Karpas-422 (cell line): Measurements from ENCODE around the gene ADAM8. TPM values are rescaled to one million over a fixed set of nuclear protein-coding genes. Genes with fewer than 3 reads are reported as not detected.

ENCODE experiments used
- DNase-seq: peaks from one replicate; pipeline ENCODE4 v3.0.0-alpha.2; 2015
- H2AFZ ChIP-seq: fragments of 200-600 bp; sonication (generic); 2 replicates; pipeline ENCODE4 v1.6.1; 2014; ENCODE audit warnings: antibody characterized with exemption, low read length, mixed read lengths
- H3K27ac ChIP-seq: fragments of 200-600 bp; sonication (generic); 2 replicates; pipeline ENCODE4 v1.5.1; 2014; ENCODE audit warnings: mild to moderate bottlenecking, low read length, moderate library complexity
- H3K27me3 ChIP-seq: fragments of 200-600 bp; sonication (generic); 2 replicates; pipeline ENCODE4 v1.6.1; 2014; ENCODE audit warnings: low read length, mixed read lengths
- H3K36me3 ChIP-seq: fragments of 200-600 bp; sonication (generic); 2 replicates; pipeline ENCODE4 v1.6.1; 2014; ENCODE audit warnings: low read length, mixed read lengths; ENCODE audit not compliant: insufficient read depth
- H3K4me1 ChIP-seq: fragments of 200-600 bp; sonication (generic); 2 replicates; pipeline ENCODE4 v1.6.1; 2014; ENCODE audit warnings: mild to moderate bottlenecking, low read length, mixed read lengths
- H3K4me2 ChIP-seq: fragments of 200-600 bp; sonication (generic); 2 replicates; pipeline ENCODE4 v1.6.1; 2014; ENCODE audit warnings: low read length, low read depth, mild to moderate bottlenecking; ENCODE audit not compliant: poor library complexity, severe bottlenecking
- H3K4me3 ChIP-seq: fragments of 200-600 bp; sonication (generic); 2 replicates; pipeline ENCODE4 v1.5.1; 2014; ENCODE audit warnings: mild to moderate bottlenecking, antibody characterized with exemption, low read length, mixed read lengths
- H3K79me2 ChIP-seq: fragments of 200-600 bp; sonication (generic); 2 replicates; pipeline ENCODE4 v1.6.1; 2014; ENCODE audit warnings: mild to moderate bottlenecking, low read length, mixed read lengths
- H3K9ac ChIP-seq: fragments of 200-600 bp; sonication (generic); 2 replicates; pipeline ENCODE4 v1.6.0; 2014; ENCODE audit warnings: low read length
- H3K9me2 ChIP-seq: fragments of 200-600 bp; sonication (generic), shearing (Covaris generic); replicated peaks from 2 replicates; pipeline ENCODE4 v1.6.0; 2014; ENCODE audit warnings: mild to moderate bottlenecking, low read length, moderate library complexity; ENCODE audit not compliant: insufficient read depth
- H3K9me3 ChIP-seq: fragments of 300-700, 200-600 bp; sonication (generic); 2 replicates; pipeline ENCODE4 v1.6.1; 2014; ENCODE audit warnings: low read length, mixed read lengths
- H4K20me1 ChIP-seq: fragments of 200-600 bp; sonication (generic); 2 replicates; pipeline ENCODE4 v1.6.1; 2014; ENCODE audit warnings: mild to moderate bottlenecking, antibody characterized with exemption, low read length, low read depth; ENCODE audit not compliant: insufficient read depth
- total RNA-seq: library from RNA; depleted of rRNA; stranded (reverse); fragments of >200 nt; shearing (Covaris generic); gene quantifications from 2 replicates; pipeline ENCODE4 v1.2.3, GENCODE V29; 2014; ENCODE audit warnings: low replicate concordance

Gene ADAM8
- total RNA-seq, 1 experiment from 2014 or later, result 0.71 TPM

- H3K9me2 ChIP-seq, result no peaks in the 10 kb centered on the region
- H3K4me1 ChIP-seq, result peaks cover 18% of the 10 kb centered on the region
- no peak overlapping the region for H3K4me3 ChIP-seq
- H3K9ac ChIP-seq, result no peak overlapping the region
- H3K27ac ChIP-seq, result no peak overlapping the region
- peaks cover 16% of the 10 kb centered on the region for H3K36me3 ChIP-seq
- H3K9me3 ChIP-seq, result no peaks in the 10 kb centered on the region
- peaks cover 24% of the 10 kb centered on the region for H3K79me2 ChIP-seq
- H2AFZ ChIP-seq, result no peak overlapping the region
- peaks cover 23% of the 10 kb centered on the region; the same call in 1 of the 2 replicates for H4K20me1 ChIP-seq
- no peak overlapping the region for H3K4me2 ChIP-seq
- no peak for DNase-seq
- no peaks in the 10 kb centered on the region for H3K27me3 ChIP-seq
Measured at GRCh38 chr10:133311570-133311969, 34.9 kb upstream of the ADAM8 start.

- Histone ChIP-seq H3K9me2 (no peaks in the 10 kb centered on the region), H3K4me2 (no peak overlapping the region), H3K9ac (no peak overlapping the region), H3K79me2 (peaks cover 31% of the 10 kb centered on the region), H3K4me3 (no peak overlapping the region), H3K36me3 (peaks cover 16% of the 10 kb centered on the region), H3K4me1 (peaks cover 18% of the 10 kb centered on the region), H2AFZ (no peak overlapping the region), H4K20me1 (peaks cover 23% of the 10 kb centered on the region; the same call in 1 of the 2 replicates), H3K9me3 (no peaks in the 10 kb centered on the region), H3K27ac (no peak overlapping the region), H3K27me3 (no peaks in the 10 kb centered on the region)
- no peak for DNase-seq
Measured at GRCh38 chr10:133310789-133311188, 34.1 kb upstream of the ADAM8 start.

- Histone ChIP-seq H3K36me3 (peaks cover 16% of the 10 kb centered on the region), H3K27me3 (no peaks in the 10 kb centered on the region), H3K9me2 (no peaks in the 10 kb centered on the region), H3K4me1 (peaks cover 18% of the 10 kb centered on the region), H3K9me3 (no peaks in the 10 kb centered on the region), H2AFZ (no peak overlapping the region), H3K27ac (no peak overlapping the region), H3K4me3 (no peak overlapping the region), H3K9ac (no peak overlapping the region), H4K20me1 (peaks cover 25% of the 10 kb centered on the region; the same call in 1 of the 2 replicates), H3K79me2 (peaks cover 35% of the 10 kb centered on the region), H3K4me2 (no peak overlapping the region)
- no peak for DNase-seq
Measured at GRCh38 chr10:133310399-133310755, 33.7 kb upstream of the ADAM8 start.

GRCh38 chr10:133309720-133310398 is 33.2 kb upstream of the ADAM8 start:
- Histone ChIP-seq H3K9me3 (no peaks in the 10 kb centered on the region), H3K79me2 (peaks cover 40% of the 10 kb centered on the region), H3K9ac (no peak overlapping the region), H3K4me2 (peak overlapping the region; percentile 91), H3K27ac (no peak overlapping the region), H3K27me3 (no peaks in the 10 kb centered on the region), H4K20me1 (peaks cover 26% of the 10 kb centered on the region; the same call in 1 of the 2 replicates), H2AFZ (no peak overlapping the region), H3K4me3 (peak overlapping the region; percentile 96; the same call in 1 of the 2 replicates), H3K4me1 (peaks cover 18% of the 10 kb centered on the region), H3K9me2 (no peaks in the 10 kb centered on the region), H3K36me3 (peaks cover 16% of the 10 kb centered on the region)
- DNase-seq, result no peak

GRCh38 chr10:133309100-133309719 is 32.5 kb upstream of the ADAM8 start:
- Histone ChIP-seq H3K4me2 (peak overlapping the region; percentile 91), H3K4me3 (peak overlapping the region; percentile 96), H3K79me2 (peaks cover 45% of the 10 kb centered on the region), H4K20me1 (peaks cover 28% of the 10 kb centered on the region; the same call in 1 of the 2 replicates), H2AFZ (0 out of 2 replicates have a peak overlapping the region, but pooled peaks have one; percentile 89), H3K9ac (peak overlapping the region; percentile 96), H3K9me3 (no peaks in the 10 kb centered on the region), H3K27ac (peak overlapping the region; percentile 81), H3K4me1 (peaks cover 18% of the 10 kb centered on the region), H3K27me3 (no peaks in the 10 kb centered on the region), H3K9me2 (no peaks in the 10 kb centered on the region), H3K36me3 (peaks cover 16% of the 10 kb centered on the region)
- DNase-seq, result peak; percentile 96

GRCh38 chr10:133308421-133309099 is 31.9 kb upstream of the ADAM8 start, which contains the start of the genes TUBGCP2 and ZNF511:
TUBGCP2 (minus strand) TSS chr10:133308872; CDS start chr10:133302941, 5,931 bp downstream.
ZNF511 (plus strand) TSS chr10:133308914; CDS start chr10:133308944, 30 bp downstream.
- H4K20me1 ChIP-seq, result peaks cover 35% of the 10 kb centered on the region; the same call in 1 of the 2 replicates
- peak within 1 kb of the TSS; percentile 81 for H3K27ac ChIP-seq
- peak within 1 kb of the TSS; percentile 91 for H3K4me2 ChIP-seq
- peak within 1 kb of the TSS; percentile 96 for H3K9ac ChIP-seq
- no peaks in the 10 kb centered on the region for H3K9me2 ChIP-seq
- H2AFZ ChIP-seq, result 0 out of 2 replicates have a peak within 1 kb of the TSS, but pooled peaks have one; percentile 89
- no peaks in the 10 kb centered on the region for H3K9me3 ChIP-seq
- H3K36me3 ChIP-seq, result peaks cover 16% of the 10 kb centered on the region
- H3K4me3 ChIP-seq, result peak within 1 kb of the TSS; percentile 96
- H3K27me3 ChIP-seq, result no peaks in the 10 kb centered on the region
- H3K79me2 ChIP-seq, result peaks cover 51% of the 10 kb centered on the region
- DNase-seq, result peak; percentile 95
- peaks cover 18% of the 10 kb centered on the region for H3K4me1 ChIP-seq

- peaks cover 16% of the 10 kb centered on the region for H3K36me3 ChIP-seq
- peaks cover 57% of the 10 kb centered on the region for H3K79me2 ChIP-seq
- no peaks in the 10 kb centered on the region for H3K9me2 ChIP-seq
- H3K9ac ChIP-seq, result peak overlapping the region; percentile 96
- DNase-seq, result peak; percentile 93
- H3K27me3 ChIP-seq, result no peaks in the 10 kb centered on the region
- peak overlapping the region; percentile 91 for H3K4me2 ChIP-seq
- H3K27ac ChIP-seq, result peak overlapping the region; percentile 81; the same call in 1 of the 2 replicates
- peaks cover 37% of the 10 kb centered on the region; the same call in 1 of the 2 replicates for H4K20me1 ChIP-seq
- no peak overlapping the region for H2AFZ ChIP-seq
- peaks cover 18% of the 10 kb centered on the region for H3K4me1 ChIP-seq
- no peaks in the 10 kb centered on the region for H3K9me3 ChIP-seq
- H3K4me3 ChIP-seq, result peak overlapping the region; percentile 96
Measured at GRCh38 chr10:133307776-133308420, 31.2 kb upstream of the ADAM8 start.
